ENCODE data around the gene PTPN4.

GRCh38 chr2:119922699-119923098, 163.0 kb downstream of the PTPN4 start:
- TF ChIP-seq CTCF (IDR thresholded peaks at IDR 0.05): no peak
- no peak for TF ChIP-seq ZFX (IDR thresholded peaks at IDR 0.05; ENCODE audit: borderline replicate concordance)

Data from 22Rv1 (cell line).